Left forelimb (tissue), 1 donor: ENCODE measurements around the gene WDR17.

ENCODE experiments used
- DNase-seq: peaks from one replicate; pipeline ENCODE4 v3.0.0-alpha.2; 2018; ENCODE audit warnings: low spot score

Gene WDR17

GRCh38 chr4:176065435-176066291 lies at the start of gene WDR17:
Gene WDR17, plus strand, starts transcription at chr4:176065841. Its CDS starts 45,740 bp downstream, at chr4:176111581.
- DNase-seq = peak; percentile 86

GRCh38 chr4:176016601-176017000 lies 49.0 kb upstream of the WDR17 start:
- DNase-seq = no peak

- DNase-seq = no peak
Measured at GRCh38 chr4:176020481-176021085, 45.1 kb upstream of the WDR17 start.

GRCh38 chr4:176030391-176030790 lies 35.2 kb upstream of the WDR17 start:
- DNase-seq = no peak

GRCh38 chr4:176031922-176032321 lies 33.7 kb upstream of the WDR17 start:
- no peak for DNase-seq

GRCh38 chr4:176032454-176032853 lies 33.2 kb upstream of the WDR17 start:
- DNase-seq = no peak

GRCh38 chr4:176034499-176034898 lies 31.1 kb upstream of the WDR17 start:
- DNase-seq = no peak

- DNase-seq = no peak
Measured at GRCh38 chr4:176034936-176035335, 30.7 kb upstream of the WDR17 start.

GRCh38 chr4:176036585-176037205 lies 28.9 kb upstream of the WDR17 start:
- DNase-seq = no peak

- no peak for DNase-seq
Measured at GRCh38 chr4:176038789-176039188, 26.9 kb upstream of the WDR17 start.

GRCh38 chr4:176042195-176042594 lies 23.4 kb upstream of the WDR17 start:
- no peak for DNase-seq

- DNase-seq = no peak
Measured at GRCh38 chr4:176043838-176044588, 21.6 kb upstream of the WDR17 start.

- DNase-seq = no peak
Measured at GRCh38 chr4:176044589-176044951, 21.1 kb upstream of the WDR17 start.

- DNase-seq = no peak
Measured at GRCh38 chr4:176048631-176049030, 17.0 kb upstream of the WDR17 start.

- no peak for DNase-seq
Measured at GRCh38 chr4:176052744-176053143, 12.9 kb upstream of the WDR17 start.

GRCh38 chr4:176053785-176054184 lies 11.9 kb upstream of the WDR17 start:
- DNase-seq = no peak

- DNase-seq = no peak
Measured at GRCh38 chr4:176054942-176055341, 10.7 kb upstream of the WDR17 start.

GRCh38 chr4:176063718-176064117 lies 1.9 kb upstream of the WDR17 start:
- DNase-seq = no peak

- DNase-seq = no peak
Measured at GRCh38 chr4:176064539-176064938, 1.1 kb upstream of the WDR17 start.

- no peak for DNase-seq
Measured at GRCh38 chr4:176066757-176067156, 1.1 kb downstream of the WDR17 start.

- no peak for DNase-seq
Measured at GRCh38 chr4:176077561-176077960, 11.9 kb downstream of the WDR17 start.

- no peak for DNase-seq
Measured at GRCh38 chr4:176084769-176085168, 19.1 kb downstream of the WDR17 start.
